GM12878 (cell line): Measurements from ENCODE around the gene ARL4D. TPM values are rescaled to one million over a fixed set of nuclear protein-coding genes. Genes with fewer than 3 reads are reported as not detected.

Experiments
- ATAC-seq: fragments of 200-7000 bp; cut with Tn5 transposase; 3 replicates; pipeline ENCODE4 v1.9.1; 2020; ENCODE audit warnings: mild to moderate bottlenecking, moderate library complexity
- BruUV-seq: library from RNA; stranded (reverse); fragments of 400-500 nt; replicated peaks from 2 replicates; lab custom pipeline; 2021; lab: Mats Ljungman, UMichigan
- CTCF ChIA-PET: fragments of 300-600 bp; sonication (Branson Sonifier 250); formaldehyde crosslinking; extraction: SDS; loops from one replicate; lab custom pipeline; 2021; ENCODE audit warnings: inconsistent platforms; lab: Yijun Ruan, JAX
- POLR2A ChIA-PET: fragments of 350-600 bp; formaldehyde crosslinking; extraction: SDS; loops from one replicate; lab custom pipeline; 2021; ENCODE audit warnings: inconsistent platforms; lab: Charles Lee
- RAD21 ChIA-PET: fragments of 300-600 bp; sonication (Branson Sonifier 250); formaldehyde crosslinking; loops from one replicate; lab custom pipeline; 2023; ENCODE audit warnings: antibody characterized with exemption; ENCODE audit not compliant: unreplicated experiment; lab: Charles Lee
- SMC1A ChIA-PET: fragments of 300-600 bp; sonication (Branson Sonifier 250); formaldehyde crosslinking; loops from one replicate; lab custom pipeline; 2023; ENCODE audit not compliant: unreplicated experiment, uncharacterized antibody; lab: Charles Lee
- DNase-seq: peaks from one replicate; pipeline ENCODE4 v3.0.0-alpha.2; 2011; ENCODE audit warnings: low read depth, low spot score
- FAIRE-seq: peaks from 3 replicates; lab custom pipeline; 2011; peaks lifted over from hg19 to GRCh38; lab: Jason Lieb, UNC
- H2AFZ ChIP-seq: 2 replicates; pipeline ENCODE4 v1.6.0; 2011; ENCODE audit warnings: low read depth, low read length, control low read depth; ENCODE audit not compliant: control insufficient read depth
- H3K27ac ChIP-seq: 2 replicates; pipeline ENCODE4 v1.5.1; 2011; ENCODE audit warnings: control low read depth; ENCODE audit not compliant: control insufficient read depth, insufficient read depth
- H3K27me3 ChIP-seq, 2 experiments: replicated peaks in 1 of 2; 2 replicates each; pipeline versions ENCODE4 v1.6.0 to v1.6.1; 2011; ENCODE audit warnings: low read length in 1 of 2; ENCODE audit not compliant: control insufficient read depth in 2 of 2, insufficient read depth in 2 of 2
- H3K36me3 ChIP-seq, 2 experiments: 2 replicates each; pipeline ENCODE4 v1.5.1; 2011; ENCODE audit warnings: low read length in 1 of 2; ENCODE audit not compliant: control insufficient read depth in 2 of 2, insufficient read depth in 2 of 2
- H3K4me1 ChIP-seq: 2 replicates; pipeline ENCODE4 v1.6.1; 2011; ENCODE audit warnings: mild to moderate bottlenecking, low read length, moderate library complexity, mixed read lengths; ENCODE audit not compliant: control insufficient read depth, insufficient read depth
- H3K4me2 ChIP-seq: 2 replicates; pipeline ENCODE4 v1.6.0; 2011; ENCODE audit warnings: control low read depth; ENCODE audit not compliant: control insufficient read depth, insufficient read depth
- H3K4me3 ChIP-seq: fragments of 200-600 bp; sonication (generic); 2 replicates; pipeline ENCODE4 v1.5.1; 2016
- H3K79me2 ChIP-seq: 2 replicates; pipeline ENCODE4 v1.6.0; 2011; ENCODE audit warnings: low read length; ENCODE audit not compliant: control insufficient read depth, insufficient read depth
- H3K9ac ChIP-seq: 2 replicates; pipeline ENCODE4 v1.8.0; 2011; ENCODE audit warnings: low read length, control low read depth, mixed read lengths; ENCODE audit not compliant: control insufficient read depth, insufficient read depth
- H3K9me3 ChIP-seq: replicated peaks from 3 replicates; pipeline ENCODE4 v1.5.1; 2011; ENCODE audit warnings: mild to moderate bottlenecking, low read length; ENCODE audit not compliant: control insufficient read depth, insufficient read depth
- H4K20me1 ChIP-seq: 2 replicates; pipeline ENCODE4 v1.6.0; 2011; ENCODE audit not compliant: control insufficient read depth, insufficient read depth
- NR2C2 ChIP-seq: IDR thresholded peaks from 2 replicates; pipeline ENCODE4 v1.6.1; 2011; ENCODE audit warnings: borderline replicate concordance, low read depth; ENCODE audit not compliant: control insufficient read depth, insufficient read length
- POLR2AphosphoS5 ChIP-seq: IDR thresholded peaks from 2 replicates; pipeline ENCODE4 v1.6.1; 2011; ENCODE audit warnings: mild to moderate bottlenecking, low read length, inconsistent platforms
- WGBS: methylation state at CpG from one replicate; pipeline ENCODE4 v1.1.6; 2016; ENCODE audit warnings: low lambda C conversion rate; ENCODE audit not compliant: insufficient replicate concordance, insufficient coverage; ENCODE audit errors: missing lambda C conversion rate; 5-methylcytosine and 5-hydroxymethylcytosine counted together
- in situ Hi-C: fragments of 300-500 bp; cut with MboI; formaldehyde crosslinking; loops from 9 replicates; pipeline ENCODE4 v1.14.3; 2018; ENCODE audit warnings: mixed read lengths
- intact Hi-C: fragments of 100-400 bp; cut with micrococcal nuclease; formaldehyde crosslinking; loops from one replicate; pipeline ENCODE4 v1.14.2; 2022; ENCODE audit not compliant: unreplicated experiment
- polyA plus RNA-seq, 11 experiments: library from polyadenylated mRNA; depleted of rRNA in 4 of 11; unstranded in 6 of 11; stranded (reverse) in 5 of 11; fragments of >200 nt; fragmentation: Nextera tagmentation in 4 of 11; fragmentation: Illumina TruSeq in 1 of 11; extraction: Ambion mirVana in 4 of 11; extraction: Trizol in 1 of 11; gene quantifications; 1 replicate in 1 of 11; 2 replicates in 10 of 11; pipeline versions ENCODE4 v1.2.1 to v1.2.3, GENCODE V29; 2011 to 2016; ENCODE audit warnings: inconsistent platforms in 2 of 11, missing spikeins in 2 of 11, low read depth in 1 of 11
- total RNA-seq, 4 experiments: library from RNA; depleted of rRNA in 3 of 4; stranded (reverse); fragments of >200 nt in 3 of 4; fragmentation: Illumina TruSeq in 1 of 4; extraction: Trizol in 1 of 4; gene quantifications; 2 replicates each; pipeline versions ENCODE4 v1.2.1 to v1.2.3, GENCODE V29; 2013 to 2021
- TF ChIP-seq, protein P1 (sequence below): IDR thresholded peaks from 2 replicates; pipeline ENCODE4 v1.6.1; 2011; ENCODE audit warnings: low read depth, mild to moderate bottlenecking, low read length, moderate library complexity, borderline replicate concordance; ENCODE audit errors: extremely low read depth
- TF ChIP-seq, protein P2 (sequence below), 3 experiments: IDR thresholded peaks in 2 of 3; conservative IDR thresholded peaks in 1 of 3; 2 replicates each; pipeline ENCODE4 v1.5.1; 2011; ENCODE audit warnings: low read depth in 3 of 3, low read length in 3 of 3, mild to moderate bottlenecking in 3 of 3, control low read depth in 2 of 3, moderate library complexity in 2 of 3, inconsistent platforms in 1 of 3, mixed read lengths in 1 of 3; ENCODE audit not compliant: control insufficient read depth in 2 of 3, insufficient read depth in 1 of 3; ENCODE audit errors: extremely low read depth in 1 of 3

Gene ARL4D
- total and polyA plus RNA-seq, 10 of the 15 experiments (the other 5 are each of a cell fraction or from before 2014, with no cell fraction given), result 0.10 to 1.5 (median 0.75) TPM

GRCh38 chr17:43400943-43401717, 2.3 kb downstream of the ARL4D start:
- intact Hi-C loops, result no loop called here
- no peak for FAIRE-seq
- no peak for DNase-seq

More at GRCh38 chr17:43400943-43401717, 2.3 kb downstream of the ARL4D start:
- ChIA-PET SMC1A (interaction anchor here (0.8 to 1.5 kb wide), 4 partner anchors 8 to 82 kb away, joined by 3 to 10 read pairs (median 3); partner anchors contain the start of gene DHX8), RAD21 (interaction anchor here (1.2 kb wide), 1 partner anchor 82 kb away, joined by 4 read pairs; the partner anchor contains the start of gene DHX8), CTCF (interaction anchor here (0.8 to 1.9 kb wide), 3 partner anchors 26 to 174 kb away, joined by 3 to 4 read pairs (median 4); partner anchors contain the start of gene DHX8), POLR2A (interaction anchor here (0.7 kb wide), 1 partner anchor 81 kb away, joined by 3 read pairs; no protein-coding TSS in a partner anchor)
- H3K9ac ChIP-seq, result no peak overlapping the region
- no peaks in the 10 kb centered on the region for H3K4me1 ChIP-seq
- H3K4me3 ChIP-seq, result no peak overlapping the region
- no peaks in the 10 kb centered on the region for H3K79me2 ChIP-seq
- no peaks in the 10 kb centered on the region for H3K9me3 ChIP-seq
- H3K4me2 ChIP-seq, result no peak overlapping the region
- no peaks in the 10 kb centered on the region for H4K20me1 ChIP-seq
- ATAC-seq, result no peak
- H3K36me3 ChIP-seq, result no peaks in the 10 kb centered on the region
- in situ Hi-C loops, result no loop called here
- TF ChIP-seq POLR2AphosphoS5 (no peak), NR2C2 (no peak)
- TF ChIP-seq, protein P1, sequence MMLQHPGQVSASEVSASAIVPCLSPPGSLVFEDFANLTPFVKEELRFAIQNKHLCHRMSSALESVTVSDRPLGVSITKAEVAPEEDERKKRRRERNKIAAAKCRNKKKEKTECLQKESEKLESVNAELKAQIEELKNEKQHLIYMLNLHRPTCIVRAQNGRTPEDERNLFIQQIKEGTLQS, result no peak
- TF ChIP-seq, protein P2, sequence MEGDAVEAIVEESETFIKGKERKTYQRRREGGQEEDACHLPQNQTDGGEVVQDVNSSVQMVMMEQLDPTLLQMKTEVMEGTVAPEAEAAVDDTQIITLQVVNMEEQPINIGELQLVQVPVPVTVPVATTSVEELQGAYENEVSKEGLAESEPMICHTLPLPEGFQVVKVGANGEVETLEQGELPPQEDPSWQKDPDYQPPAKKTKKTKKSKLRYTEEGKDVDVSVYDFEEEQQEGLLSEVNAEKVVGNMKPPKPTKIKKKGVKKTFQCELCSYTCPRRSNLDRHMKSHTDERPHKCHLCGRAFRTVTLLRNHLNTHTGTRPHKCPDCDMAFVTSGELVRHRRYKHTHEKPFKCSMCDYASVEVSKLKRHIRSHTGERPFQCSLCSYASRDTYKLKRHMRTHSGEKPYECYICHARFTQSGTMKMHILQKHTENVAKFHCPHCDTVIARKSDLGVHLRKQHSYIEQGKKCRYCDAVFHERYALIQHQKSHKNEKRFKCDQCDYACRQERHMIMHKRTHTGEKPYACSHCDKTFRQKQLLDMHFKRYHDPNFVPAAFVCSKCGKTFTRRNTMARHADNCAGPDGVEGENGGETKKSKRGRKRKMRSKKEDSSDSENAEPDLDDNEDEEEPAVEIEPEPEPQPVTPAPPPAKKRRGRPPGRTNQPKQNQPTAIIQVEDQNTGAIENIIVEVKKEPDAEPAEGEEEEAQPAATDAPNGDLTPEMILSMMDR (IDR thresholded peaks at IDR 0.05 in 2 of 3, conservative IDR thresholded peaks at IDR 0.05 in 1 of 3; ENCODE audit: control insufficient read depth in 2 of 3, extremely low read depth in 1 of 3, insufficient read depth in 1 of 3, low read depth in 3 of 3, low read length in 3 of 3), result no peak
- TF ChIP-seq, all 136 proteins: peak for 0
- Histone ChIP-seq H2AFZ (no peak overlapping the region), H3K27ac (no peak overlapping the region), H3K27me3 (no peaks in the 10 kb centered on the region)
- WGBS, result 53% methylated on average over 4 of the region's 4 CpGs
- BruUV-seq, result no TSS peak
